Measurements from ENCODE around the gene DDX3X. TPM values are rescaled to one million over a fixed set of nuclear protein-coding genes. Genes with fewer than 3 reads are reported as not detected.

DDX3X gene
- total and polyA plus RNA-seq, 2 of the 13 experiments (the other 11 are each of a cell fraction or from before 2014, with no cell fraction given), result 53.5 to 239 TPM

- TF ChIP-seq POLR2G (IDR thresholded peaks at IDR 0.05; ENCODE audit: low read depth, low read length) (no peak), ERF (CRISPR knock-in tag; IDR thresholded peaks at IDR 0.05) (no peak)
Observed at GRCh38 chrX:41291309-41291708, 42.7 kb upstream of the DDX3X start (continued).

GRCh38 chrX:41293269-41293668, 40.7 kb upstream of the DDX3X start:
- FAIRE-seq (peak; percentile 52), DNase-seq (ENCODE audit: low spot score) (peak; percentile 11), ATAC-seq (peak; percentile 90)
- TF ChIP-seq RBAK (CRISPR knock-in tag; IDR thresholded peaks at IDR 0.05) (no peak), ELF1 (CRISPR knock-in tag; IDR thresholded peaks at IDR 0.05) (no peak), CTCF (CRISPR knock-in tag; IDR thresholded peaks at IDR 0.05) (peak; percentile 56), STAG1 (CRISPR knock-in tag; IDR thresholded peaks at IDR 0.05) (peak; percentile 49)
- no TSS peak for BruUV-seq (replicated peaks)
- 59% methylated on average over 6 of the region's 6 CpGs for WGBS (ENCODE audit: low lambda C conversion rate)
- Histone ChIP-seq H3K27ac (ENCODE audit: extremely low read length, insufficient read depth, low read length) (no peak overlapping the region), H3K9me3 (ENCODE audit: low read length) (no peaks in the 10 kb centered on the region), H3K4me2 (ENCODE audit: low read depth, low read length) (no peak overlapping the region), H3K9ac (ENCODE audit: insufficient read depth, low read depth, low read length) (no peak overlapping the region), H3K36me3 (replicated peaks in 1 of 2; ENCODE audit: control insufficient read depth in 1 of 2, insufficient read depth in 2 of 2, low read length in 2 of 2) (no peaks in the 10 kb centered on the region), H3K27me3 (ENCODE audit: control insufficient read depth in 1 of 2, insufficient read depth in 2 of 2, low read length in 2 of 2) (no peaks in the 10 kb centered on the region), H3K4me3 (replicated peaks in 1 of 3; ENCODE audit: insufficient read depth in 1 of 3, low read depth in 2 of 3, low read length in 3 of 3) (no peak overlapping the region), H4K20me1 (ENCODE audit: insufficient read depth, low read length) (no peaks in the 10 kb centered on the region), H3K79me2 (ENCODE audit: insufficient read depth, low read length) (no peaks in the 10 kb centered on the region), H2AFZ (ENCODE audit: low read length) (no peak overlapping the region), H3K4me1 (ENCODE audit: insufficient read depth, low read length) (0 out of 2 replicates have a peak, but pooled peaks cover 3% of the 10 kb centered on the region)
- CTCF ChIA-PET (ENCODE audit: low intra/inter-chr PET ratio, low total read pairs), result no interaction called here
- in situ Hi-C loops (cut with HindIII; ENCODE audit: extremely low pct_ligation_motif_present, low pct_unique_long_range_greater_than_20kb), result no loop called here
- POLR2A ChIA-PET, result no interaction called here
- intact Hi-C loops (cut with micrococcal nuclease; ENCODE audit: unreplicated experiment), result loop anchor here (1.0 kb wide), 1 partner anchor 17 kb away; no protein-coding TSS in a partner anchor

Measured in HepG2 (cell line).